Breast epithelium (tissue), 3 donors: ENCODE measurements around the gene CCDC157.

ENCODE experiments used
- POLR2AphosphoS5 ChIP-seq, 3 donors: sonication (generic); formaldehyde crosslinking; IDR thresholded peaks; one replicate each; pipeline ENCODE4 v1.6.1; 2017; ENCODE audit warnings: antibody characterized with exemption in 3 of 3
- TF ChIP-seq, protein P1 (sequence below), 3 donors: fragments of 450-650 bp; IDR thresholded peaks; one replicate each; pipeline ENCODE4 v1.5.1; 2016 to 2017; ENCODE audit warnings: antibody characterized with exemption in 3 of 3, mild to moderate bottlenecking in 3 of 3, moderate library complexity in 3 of 3

DNA sequence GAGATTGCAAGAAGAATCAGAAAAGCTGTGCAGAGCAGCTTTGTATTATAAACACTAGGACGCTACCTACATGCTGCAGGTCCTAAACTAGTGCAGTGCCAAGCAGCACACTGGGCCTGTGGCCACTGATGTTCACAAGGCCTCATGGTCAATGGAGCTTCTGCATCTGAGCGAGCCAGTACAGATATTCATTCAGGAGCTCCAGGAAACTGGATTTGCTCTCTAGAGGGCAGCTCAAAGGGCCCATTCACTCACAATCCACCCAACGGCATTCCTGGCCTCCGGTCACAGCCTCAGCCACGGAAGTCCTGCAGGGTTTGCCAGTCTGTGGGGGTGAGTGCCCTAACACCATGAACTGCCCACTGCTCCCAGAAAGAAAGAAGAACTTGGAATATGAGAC lies 24.3 kb upstream of the CCDC157 start:
- TF ChIP-seq, protein P1, sequence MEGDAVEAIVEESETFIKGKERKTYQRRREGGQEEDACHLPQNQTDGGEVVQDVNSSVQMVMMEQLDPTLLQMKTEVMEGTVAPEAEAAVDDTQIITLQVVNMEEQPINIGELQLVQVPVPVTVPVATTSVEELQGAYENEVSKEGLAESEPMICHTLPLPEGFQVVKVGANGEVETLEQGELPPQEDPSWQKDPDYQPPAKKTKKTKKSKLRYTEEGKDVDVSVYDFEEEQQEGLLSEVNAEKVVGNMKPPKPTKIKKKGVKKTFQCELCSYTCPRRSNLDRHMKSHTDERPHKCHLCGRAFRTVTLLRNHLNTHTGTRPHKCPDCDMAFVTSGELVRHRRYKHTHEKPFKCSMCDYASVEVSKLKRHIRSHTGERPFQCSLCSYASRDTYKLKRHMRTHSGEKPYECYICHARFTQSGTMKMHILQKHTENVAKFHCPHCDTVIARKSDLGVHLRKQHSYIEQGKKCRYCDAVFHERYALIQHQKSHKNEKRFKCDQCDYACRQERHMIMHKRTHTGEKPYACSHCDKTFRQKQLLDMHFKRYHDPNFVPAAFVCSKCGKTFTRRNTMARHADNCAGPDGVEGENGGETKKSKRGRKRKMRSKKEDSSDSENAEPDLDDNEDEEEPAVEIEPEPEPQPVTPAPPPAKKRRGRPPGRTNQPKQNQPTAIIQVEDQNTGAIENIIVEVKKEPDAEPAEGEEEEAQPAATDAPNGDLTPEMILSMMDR (IDR thresholded peaks at IDR 0.05): no peak
- TF ChIP-seq POLR2AphosphoS5 (IDR thresholded peaks at IDR 0.05): no peak
